ENCODE measurements around the gene LARGE1. TPM values are rescaled to one million over a fixed set of nuclear protein-coding genes. Genes with fewer than 3 reads are reported as not detected.

The LARGE1 gene
- total and polyA plus RNA-seq, 9 of the 15 experiments (the other 6 are each of a cell fraction or from before 2014, with no cell fraction given) = 0.01 to 0.66 (median 0.14) TPM; not detected in 2

DNA sequence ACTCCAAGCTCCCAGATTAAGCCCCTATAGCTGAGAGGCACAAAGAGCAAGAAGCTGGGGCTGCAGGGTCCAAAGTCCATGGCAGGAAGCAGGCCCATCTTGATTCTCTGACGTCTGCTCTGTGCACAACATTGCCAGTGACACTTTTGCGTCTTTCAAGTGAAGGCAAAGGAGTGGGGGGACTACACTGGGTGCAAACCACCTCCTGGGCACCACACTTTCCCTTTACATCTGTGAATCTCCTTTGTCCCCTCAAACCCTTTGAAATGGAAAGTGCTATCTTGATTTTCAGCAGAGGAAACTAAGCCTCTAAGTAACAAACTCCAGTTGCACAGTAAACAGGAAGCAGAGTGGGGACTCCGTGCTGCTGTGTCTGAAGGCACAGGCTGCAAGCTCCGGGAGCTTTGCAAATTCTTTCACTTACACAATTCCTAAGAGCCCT, 428.0 kb downstream of the LARGE1 start:
- 4% methylated on average over 3 of the region's 4 CpGs for WGBS (ENCODE audit: insufficient coverage, low coverage, missing lambda C conversion rate)
- intact Hi-C loops (cut with micrococcal nuclease) (no loop called here), in situ Hi-C loops (cut with MboI) (no loop called here)
- no peaks in the 10 kb centered on the region for H3K9me3 ChIP-seq (replicated peaks; ENCODE audit: control insufficient read depth, insufficient read depth, low read depth, low read length)
- no peaks in the 10 kb centered on the region for H3K4me1 ChIP-seq (replicated peaks in 1 of 2; ENCODE audit: control insufficient read depth in 2 of 2, insufficient read depth in 2 of 2, low read length in 2 of 2)
- no peak overlapping the region for H3K4me2 ChIP-seq (ENCODE audit: insufficient read depth, low read length)
- POLR2A ChIA-PET = no interaction called here
- H3K9ac ChIP-seq (ENCODE audit: insufficient read depth in 1 of 2, low read depth in 2 of 2, low read length in 2 of 2) = no peak overlapping the region
- H4K20me1 ChIP-seq (replicated peaks; ENCODE audit: control insufficient read depth, insufficient read depth, low read length) = no peaks in the 10 kb centered on the region
- H3K27me3 ChIP-seq (ENCODE audit: control insufficient read depth in 2 of 2, insufficient read depth in 2 of 2, low read length in 2 of 2) = no peaks in the 10 kb centered on the region
- TF ChIP-seq SREBF2 (CRISPR knock-in tag; IDR thresholded peaks at IDR 0.05) = no peak
- TF ChIP-seq JUND (IDR thresholded peaks at IDR 0.05; ENCODE audit: borderline replicate concordance, low read depth, low read length) = no peak
- no peak for TF ChIP-seq JUND (tag; IDR thresholded peaks at IDR 0.05; ENCODE audit: borderline replicate concordance, low read depth, low read length)
- TF ChIP-seq CHD4 (IDR thresholded peaks at IDR 0.05; ENCODE audit: insufficient read depth, insufficient replicate concordance, low read depth, low read length, poor library complexity, severe bottlenecking) = no peak
- no peak for TF ChIP-seq CREM (IDR thresholded peaks at IDR 0.05; ENCODE audit: low read depth)
- TF ChIP-seq TGIF2 (CRISPR knock-in tag; IDR thresholded peaks at IDR 0.05) = no peak
- TF ChIP-seq, protein P1, sequence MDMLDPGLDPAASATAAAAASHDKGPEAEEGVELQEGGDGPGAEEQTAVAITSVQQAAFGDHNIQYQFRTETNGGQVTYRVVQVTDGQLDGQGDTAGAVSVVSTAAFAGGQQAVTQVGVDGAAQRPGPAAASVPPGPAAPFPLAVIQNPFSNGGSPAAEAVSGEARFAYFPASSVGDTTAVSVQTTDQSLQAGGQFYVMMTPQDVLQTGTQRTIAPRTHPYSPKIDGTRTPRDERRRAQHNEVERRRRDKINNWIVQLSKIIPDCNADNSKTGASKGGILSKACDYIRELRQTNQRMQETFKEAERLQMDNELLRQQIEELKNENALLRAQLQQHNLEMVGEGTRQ (CRISPR knock-in tag; IDR thresholded peaks at IDR 0.05) = no peak
- CTCF ChIA-PET (ENCODE audit: low intra/inter-chr PET ratio) = no interaction called here
- no peaks in the 10 kb centered on the region for H3K9me1 ChIP-seq (ENCODE audit: control insufficient read depth, insufficient read depth, low read length)
- H3K27ac ChIP-seq (ENCODE audit: extremely low read depth, low read depth, low read length) = no peak overlapping the region
- no TSS peak for BruUV-seq (replicated peaks)
- no peaks in the 10 kb centered on the region for H3K36me3 ChIP-seq (ENCODE audit: control insufficient read depth, insufficient read depth, low read length)
- ATAC-seq = no peak
- no peak overlapping the region for H3K4me3 ChIP-seq
- no peaks in the 10 kb centered on the region for H3K79me2 ChIP-seq (ENCODE audit: control insufficient read depth, insufficient read depth, low read length)
- no peak overlapping the region for H2AFZ ChIP-seq (ENCODE audit: low read depth, low read length)
- FAIRE-seq = no peak
- no peak for DNase-seq (ENCODE audit: extremely low read depth in 1 of 4, low spot score in 3 of 4)

Data from K562 (cell line).